ENCODE results near the gene PLK2.

Gene PLK2

DNA sequence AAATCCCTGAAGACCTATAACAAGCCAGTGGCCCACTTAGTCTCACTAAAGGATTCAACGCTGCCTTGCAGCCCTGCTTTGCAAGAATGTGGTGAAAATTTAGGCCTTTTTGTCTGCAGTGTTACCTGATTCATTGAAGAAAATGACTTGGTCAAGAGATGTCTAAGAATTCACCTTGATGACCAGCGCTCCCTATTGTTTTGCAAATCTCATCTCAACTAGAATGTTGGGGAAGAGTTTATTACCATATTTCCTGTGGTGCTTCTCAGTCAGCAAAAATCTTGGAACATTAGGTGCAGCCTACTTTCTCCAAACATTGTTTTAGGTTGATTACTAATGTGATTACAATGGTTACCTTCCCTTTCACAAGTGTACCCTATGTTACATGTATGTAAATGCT, 53.5 kb downstream of the PLK2 start:
- intact Hi-C loops (cut with DNase I): no loop called here
- no peak for DNase-seq

GRCh38 chr5:58405175-58405574, 54.7 kb downstream of the PLK2 start:
- DNase-seq: no peak
- intact Hi-C loops (cut with DNase I): no loop called here

GRCh38 chr5:58404734-58405133, 55.2 kb downstream of the PLK2 start:
- DNase-seq: no peak
- intact Hi-C loops (cut with DNase I): no loop called here
